Measurements from ENCODE around the gene ETF1.

GRCh38 chr5:138502121-138502520 is 40.9 kb downstream of the ETF1 start:
- TF ChIP-seq GATA3 (IDR thresholded peaks at IDR 0.05; ENCODE audit: low read depth, low read length), result no peak
- no peak for TF ChIP-seq GATA2 (IDR thresholded peaks at IDR 0.05; ENCODE audit: low read depth, low read length)

Data from SH-SY5Y (cell line).